Measurements from ENCODE around the gene ZNRF3. TPM values are rescaled to one million over a fixed set of nuclear protein-coding genes. Genes with fewer than 3 reads are reported as not detected.
"Not testable (repeated sequence)": the region's sequence is repeated elsewhere in the genome, so short reads cannot be mapped to it uniquely, and the experiment has no call there.

ZNRF3 gene
- total and polyA plus RNA-seq, 12 donors, result 1.8 to 7.7 (median 6.2) TPM

DNA sequence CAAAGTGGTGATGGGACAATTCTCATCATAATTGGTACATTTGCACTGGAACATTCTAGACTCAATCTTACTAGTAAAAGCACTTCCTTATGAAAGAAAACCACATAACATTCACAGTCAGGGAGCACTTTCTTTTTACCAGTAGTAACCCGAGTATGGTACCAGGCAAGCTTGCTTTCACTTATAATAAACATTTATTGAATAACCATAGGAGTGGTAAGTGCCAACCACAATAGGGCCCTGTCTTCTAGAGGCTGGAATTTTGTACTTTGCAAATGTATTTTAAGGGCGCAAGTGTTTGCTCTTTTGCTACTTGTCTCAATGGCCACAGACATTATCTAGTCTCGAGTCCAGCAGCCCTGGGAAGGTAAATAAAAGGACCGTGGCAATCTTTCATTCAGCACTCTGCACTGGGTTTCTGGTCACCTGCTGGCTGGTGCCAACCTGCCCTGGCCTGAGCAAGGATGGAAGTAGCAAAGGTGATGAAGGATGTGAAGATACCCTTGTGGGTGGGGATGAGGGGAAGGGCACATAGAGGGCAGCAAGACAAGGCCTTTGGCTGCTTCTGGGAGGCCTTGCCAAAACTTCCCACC is 154.1 kb downstream of the ZNRF3 start:
- intact Hi-C loops (cut with DNase I), result loop anchor here in 3 of 10 donors (5.0 to 10.0 kb wide), 4 partner anchors 207 to 1013 kb away; no protein-coding TSS in a partner anchor
- no peak overlapping the region for H3K4me3 ChIP-seq
- no peak overlapping the region for H3K27ac ChIP-seq
- peaks cover 0 to 19% (median 5%) of the 10 kb centered on the region in 9 donors for H3K4me1 ChIP-seq
- H3K27me3 ChIP-seq, result no peaks in the 10 kb centered on the region
- DNase-seq (no peak), ATAC-seq (no peak)
- TF ChIP-seq CTCF (IDR thresholded peaks at IDR 0.05), result no peak
- no peaks in the 10 kb centered on the region for H3K9me3 ChIP-seq
- no peaks in the 10 kb centered on the region for H3K36me3 ChIP-seq
- 77 to 78% methylated on average over 4 of the region's 4 CpGs for WGBS, 2 donors

- peaks cover 0 to 10% (median 0%) of the 10 kb centered on the region in 9 donors for H3K36me3 ChIP-seq
- WGBS, 2 donors, result 85 to 92% methylated on average over 9 of the region's 9 CpGs
- no peak overlapping the region for H3K4me3 ChIP-seq
- H3K27ac ChIP-seq, result no peak overlapping the region
- no peaks in the 10 kb centered on the region for H3K27me3 ChIP-seq
- ATAC-seq (no peak), DNase-seq (no peak)
- peaks cover 0 to 14% (median 4%) of the 10 kb centered on the region in 9 donors for H3K4me1 ChIP-seq
- no peak for TF ChIP-seq CTCF (IDR thresholded peaks at IDR 0.05)
- intact Hi-C loops (cut with DNase I), result loop anchor here in 3 of 10 donors (5.0 to 10.0 kb wide), 4 partner anchors 206 to 1014 kb away; no protein-coding TSS in a partner anchor
- H3K9me3 ChIP-seq, result no peaks in the 10 kb centered on the region
Measured at GRCh38 chr22:29039148-29039547, 155.8 kb downstream of the ZNRF3 start.

GRCh38 chr22:29039684-29040083 is 156.3 kb downstream of the ZNRF3 start:
- not testable (repeated sequence) for H3K27me3 ChIP-seq, H3K9me3 ChIP-seq, DNase-seq, H3K27ac ChIP-seq, H3K4me3 ChIP-seq
- peaks cover 0 to 15% (median 0%) of the 10 kb centered on the region in 9 donors for H3K36me3 ChIP-seq
- 91 to 92% methylated on average over 4 of the region's 4 CpGs for WGBS, 2 donors
- ATAC-seq, result peak in 1 of 8 donors; percentile 9
- H3K4me1 ChIP-seq, result peaks cover 0 to 14% (median 4%) of the 10 kb centered on the region in 9 donors
- intact Hi-C loops (cut with DNase I), result loop anchor here (1.0 to 10.0 kb wide), 13 partner anchors 115 to 1015 kb away; no protein-coding TSS in a partner anchor

GRCh38 chr22:29040385-29041275 is 157.3 kb downstream of the ZNRF3 start:
- peak overlapping the region in 1 of 10 donors; percentile 18 for H3K27ac ChIP-seq
- H3K9me3 ChIP-seq, result no peaks in the 10 kb centered on the region
- no peaks in the 10 kb centered on the region for H3K27me3 ChIP-seq
- intact Hi-C loops (cut with DNase I), result loop anchor here (1.0 to 10.0 kb wide), 11 partner anchors 114 to 438 kb away; no protein-coding TSS in a partner anchor
- DNase-seq (peak; percentile 29 to 73), ATAC-seq (peak; percentile 67 to 84 (median 76))
- WGBS, 2 donors, result 34 to 36% methylated on average over 9 of the region's 9 CpGs
- H3K4me1 ChIP-seq, result peaks cover 0 to 14% (median 4%) of the 10 kb centered on the region in 9 donors
- no peak overlapping the region for H3K4me3 ChIP-seq
- peak; percentile 90 to 99 (median 97) for TF ChIP-seq CTCF (IDR thresholded peaks at IDR 0.05)
- peaks cover 0 to 24% (median 0%) of the 10 kb centered on the region in 9 donors for H3K36me3 ChIP-seq
